HG03575 (cell line): ENCODE results near the gene FANK1.
"Not testable (repeated sequence)": the region's sequence is repeated elsewhere in the genome, so short reads cannot be mapped to it uniquely, and the experiment has no call there.

Source experiments
- ATAC-seq: cut with Tn5 transposase; IDR thresholded peaks from one replicate; pipeline ENCODE4 v1.9.1; 2021; ENCODE audit not compliant: unreplicated experiment, insufficient number of reproducible peaks, low FRiP score; ENCODE audit errors: extremely low read depth

Gene FANK1

DNA sequence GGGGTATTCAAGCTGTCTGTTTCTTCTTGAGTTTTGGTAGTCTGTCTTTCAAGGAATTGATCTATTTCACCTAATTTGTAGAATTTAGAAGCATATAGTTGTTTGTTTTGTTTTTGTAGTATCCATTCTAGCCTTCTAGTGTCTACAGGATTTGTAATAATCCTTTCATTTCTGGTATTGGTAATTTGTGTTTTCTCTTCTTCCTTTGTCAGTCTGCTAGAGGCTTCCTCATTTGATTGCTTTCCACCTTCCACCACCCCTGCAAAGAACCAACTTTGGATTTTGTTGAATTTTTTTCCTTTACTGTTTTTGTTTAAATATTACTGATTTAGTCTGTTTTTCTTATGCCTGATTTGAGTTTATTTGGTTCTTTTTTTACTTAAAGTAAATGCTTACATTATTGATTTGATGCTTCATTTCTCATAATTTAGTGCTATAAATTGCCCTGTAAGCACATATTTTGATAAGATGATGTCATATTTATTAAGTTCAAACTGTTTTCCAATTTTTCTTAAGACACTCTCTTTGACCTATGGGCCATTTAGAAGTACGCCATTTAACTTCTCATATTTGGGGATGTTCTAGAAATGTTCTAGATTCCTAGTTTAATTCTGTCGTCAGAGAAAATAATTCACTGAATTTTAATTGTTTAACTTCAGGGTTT lies 25.4 kb downstream of the FANK1 start:
- ATAC-seq = not testable (repeated sequence)

- no peak for ATAC-seq
Observed at GRCh38 chr10:125925262-125925834, 29.0 kb downstream of the FANK1 start.

DNA sequence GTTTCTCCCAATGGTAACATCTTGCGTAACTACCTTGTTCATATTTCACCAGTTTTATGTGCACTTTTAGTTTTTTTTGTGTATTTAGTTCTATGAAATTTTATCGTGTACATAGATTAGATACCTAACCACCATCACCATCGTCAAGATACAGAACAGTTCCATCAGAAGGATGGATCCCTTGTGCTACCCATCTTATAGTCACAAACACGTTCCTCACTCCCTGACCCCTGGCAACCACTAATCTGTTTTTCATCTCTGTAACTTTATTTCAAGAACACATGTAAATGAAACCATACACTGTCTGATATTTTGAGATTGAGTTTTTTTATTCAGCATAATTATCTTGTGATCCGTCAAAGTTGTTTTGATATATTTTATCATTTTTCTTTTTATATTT lies 29.9 kb downstream of the FANK1 start:
- ATAC-seq = no peak

DNA sequence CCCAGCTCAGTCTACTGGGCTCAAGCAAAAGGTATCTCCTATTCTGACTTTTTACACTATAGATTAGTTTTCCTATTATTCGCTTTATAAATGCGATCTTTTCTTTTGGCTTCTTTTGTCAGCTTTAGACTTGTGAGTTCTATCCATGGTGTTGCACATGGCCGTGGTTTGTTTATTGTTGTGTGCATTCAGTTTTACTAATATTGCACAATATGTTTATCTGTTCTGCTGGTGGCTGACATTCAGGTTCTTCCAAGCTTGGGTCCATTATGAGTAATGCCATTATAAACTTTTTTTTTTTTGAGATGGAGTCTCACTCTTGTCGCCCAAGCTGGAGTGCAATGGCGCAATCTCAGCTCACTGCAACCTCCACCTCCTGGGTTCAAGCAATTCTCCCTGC lies 30.9 kb downstream of the FANK1 start:
- not testable (repeated sequence) for ATAC-seq

GRCh38 chr10:125928928-125929585 lies 32.7 kb downstream of the FANK1 start:
- no peak for ATAC-seq

- ATAC-seq = no peak
Observed at GRCh38 chr10:125929618-125930017, 33.3 kb downstream of the FANK1 start.

DNA sequence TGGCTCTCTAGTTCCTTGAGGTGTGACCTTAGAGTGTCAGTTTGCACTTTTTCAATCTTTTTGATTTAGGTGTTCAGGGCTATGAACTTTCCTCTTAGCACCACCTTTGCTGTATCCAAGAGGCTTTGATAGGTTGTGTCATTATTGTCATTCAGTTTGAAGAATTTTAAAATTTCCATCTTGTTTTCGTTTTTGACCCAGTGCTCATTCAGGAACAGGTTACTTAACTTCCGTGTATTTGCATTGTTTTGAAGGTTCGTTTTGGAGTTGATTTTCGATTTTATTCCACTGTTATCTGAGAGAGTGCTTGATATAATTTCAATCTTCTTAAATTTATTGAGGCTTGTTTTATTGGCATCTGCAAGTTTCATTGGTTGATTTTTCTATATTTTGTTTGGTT lies 37.3 kb downstream of the FANK1 start:
- ATAC-seq = no peak

DNA sequence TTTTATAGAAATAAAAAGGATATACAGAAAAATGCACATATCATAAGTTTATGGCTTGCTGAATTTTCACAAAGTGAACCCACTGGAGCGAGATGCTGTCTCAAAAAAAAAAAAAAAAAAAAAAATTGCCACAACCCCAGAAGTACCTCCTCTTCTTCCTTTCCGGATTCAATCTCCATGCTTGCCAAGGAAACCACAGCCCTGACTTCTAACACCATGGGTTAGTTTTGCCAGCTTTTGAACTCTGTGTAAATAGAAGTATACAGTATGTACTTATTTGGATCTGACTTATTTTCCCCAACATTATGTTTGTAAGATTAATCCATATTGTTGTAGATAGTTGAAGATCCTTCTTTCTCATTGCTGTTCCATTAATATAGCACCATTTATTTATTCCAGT lies 40.0 kb downstream of the FANK1 start:
- no peak for ATAC-seq

DNA sequence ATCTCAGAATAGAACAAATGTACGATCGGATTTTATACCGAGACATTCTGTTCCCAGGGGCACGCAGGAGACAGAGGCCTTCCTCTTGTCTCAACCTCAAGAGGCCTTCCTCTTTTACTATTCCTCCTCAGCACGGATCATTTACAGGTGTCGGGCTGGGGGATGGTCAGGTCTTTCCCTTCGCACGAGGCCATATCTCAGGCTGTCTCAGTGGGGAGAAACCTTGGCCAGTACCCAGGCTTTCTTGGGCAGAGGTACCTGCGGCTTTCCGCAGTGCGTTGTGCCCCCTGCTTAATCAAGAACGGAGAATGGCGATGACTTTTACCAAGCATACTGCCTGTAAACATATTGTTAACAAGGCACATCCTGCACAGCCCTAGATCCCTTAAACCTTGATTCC lies 44.2 kb downstream of the FANK1 start:
- ATAC-seq = no peak

GRCh38 chr10:125951290-125951689 lies 54.9 kb downstream of the FANK1 start:
- ATAC-seq = no peak

DNA sequence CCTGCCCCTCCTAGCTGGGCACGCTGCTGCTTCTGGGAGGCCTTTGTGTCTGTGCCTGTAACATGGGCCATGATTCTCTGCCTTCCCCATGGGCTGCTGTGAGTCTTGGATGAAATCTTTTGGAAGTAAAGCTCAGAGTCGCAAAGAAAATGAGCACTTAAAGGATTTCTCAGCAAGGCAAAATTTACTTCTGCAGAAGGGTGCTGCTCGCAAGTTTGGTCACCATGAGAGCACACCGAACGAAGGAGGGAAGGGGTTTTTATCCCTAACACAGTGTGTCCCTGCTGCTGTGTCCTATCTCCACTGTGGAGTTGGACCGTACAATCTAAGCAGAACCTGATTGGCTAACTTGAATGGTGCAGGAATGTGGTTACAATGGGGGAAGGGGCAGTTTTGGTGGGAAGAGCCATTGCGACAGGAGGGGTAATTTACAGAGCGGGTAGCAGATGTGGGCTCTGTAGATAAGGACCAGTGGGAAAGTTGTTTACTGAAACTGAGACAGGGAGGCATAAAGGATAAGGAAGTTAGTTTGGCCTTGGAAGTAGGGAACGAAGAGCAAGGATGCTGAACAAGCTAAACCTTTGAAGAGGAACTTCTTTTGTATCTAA lies 57.5 kb downstream of the FANK1 start:
- no peak for ATAC-seq

DNA sequence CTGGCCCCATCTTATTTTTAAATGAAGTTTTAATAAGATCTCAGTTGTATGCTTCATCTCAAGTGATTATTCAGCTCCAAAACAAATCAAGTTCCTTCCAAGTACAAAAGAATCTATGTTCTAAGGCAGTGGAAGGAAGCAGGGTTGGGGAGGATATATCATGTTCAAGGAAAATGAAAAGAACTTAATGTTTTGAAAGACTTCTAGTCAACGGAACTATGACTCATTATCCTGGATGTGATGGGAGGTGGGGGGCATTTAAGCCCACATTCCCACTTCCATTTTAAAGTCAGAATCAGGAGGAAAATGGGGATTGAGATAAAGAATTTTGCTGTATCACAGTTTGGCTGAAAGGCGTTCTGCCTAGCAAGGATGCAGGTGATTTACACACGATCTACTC lies 59.4 kb downstream of the FANK1 start:
- no peak for ATAC-seq

- ATAC-seq = no peak
Observed at GRCh38 chr10:125961743-125962142, 65.4 kb downstream of the FANK1 start.

- ATAC-seq = no peak
Observed at GRCh38 chr10:125962200-125962599, 65.8 kb downstream of the FANK1 start.

DNA sequence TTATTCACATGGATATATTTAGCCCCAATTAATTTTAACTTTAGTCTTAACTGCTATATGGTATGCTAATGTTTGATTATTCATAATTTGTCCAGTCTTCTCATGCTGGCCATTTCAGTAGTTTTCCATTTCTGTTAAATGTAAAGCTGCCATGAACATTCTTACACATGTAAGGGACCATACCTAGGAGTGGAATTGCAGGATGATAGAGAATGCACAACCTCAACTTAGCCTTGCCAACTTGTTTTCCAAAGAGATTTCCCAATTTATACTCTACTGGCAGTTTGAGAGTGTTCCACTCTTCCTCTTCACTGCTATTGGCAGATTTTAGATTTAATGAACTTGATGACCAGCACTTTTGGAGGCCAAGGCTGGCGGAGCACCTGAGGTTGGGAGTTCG lies 68.2 kb downstream of the FANK1 start:
- no peak for ATAC-seq

DNA sequence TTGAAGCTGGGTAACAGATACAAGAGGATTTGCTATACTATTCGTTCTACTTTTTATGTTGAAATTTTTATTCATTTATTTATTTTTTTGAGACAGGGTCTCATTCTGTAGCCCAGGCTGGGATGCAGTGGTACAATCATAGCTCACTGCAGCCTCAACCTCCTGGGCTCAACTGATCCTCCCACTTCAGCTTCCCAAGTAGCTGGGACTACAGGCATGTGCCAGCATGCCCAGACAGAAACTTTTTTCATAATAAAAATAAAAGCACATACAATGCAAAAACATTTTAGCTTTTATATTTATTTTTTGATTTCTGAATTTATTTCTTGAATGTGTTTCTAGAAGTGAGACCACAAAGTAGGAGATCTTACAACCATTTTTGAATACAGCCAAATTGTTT lies 71.2 kb downstream of the FANK1 start:
- no peak for ATAC-seq

DNA sequence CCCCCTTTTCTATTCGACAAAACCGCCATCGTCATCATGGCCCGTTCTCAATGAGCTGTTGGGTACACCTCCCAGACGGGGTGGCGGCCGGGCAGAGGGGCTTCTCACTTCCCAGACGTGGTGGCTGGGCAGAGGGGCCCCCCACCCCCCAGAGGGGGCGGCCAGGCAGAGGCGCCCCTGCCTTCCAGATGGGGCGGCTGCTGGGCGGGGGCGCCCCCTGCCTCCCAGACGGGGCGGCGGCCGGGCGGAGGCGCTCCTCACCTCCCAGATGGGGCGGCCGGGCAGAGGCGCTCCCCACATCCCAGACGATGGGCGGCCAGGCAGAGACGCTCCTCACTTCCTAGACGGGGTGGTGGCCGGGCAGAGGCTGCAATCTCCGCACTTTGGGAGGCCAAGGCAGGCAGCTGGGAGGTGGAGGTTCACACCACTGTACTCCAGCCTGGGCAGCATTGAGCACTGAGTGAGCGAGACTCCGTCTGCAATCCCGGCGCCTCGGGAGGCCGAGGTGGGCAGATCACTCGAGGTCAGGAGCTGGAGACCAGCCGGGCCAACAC lies 73.8 kb downstream of the FANK1 start:
- not testable (repeated sequence) for ATAC-seq

DNA sequence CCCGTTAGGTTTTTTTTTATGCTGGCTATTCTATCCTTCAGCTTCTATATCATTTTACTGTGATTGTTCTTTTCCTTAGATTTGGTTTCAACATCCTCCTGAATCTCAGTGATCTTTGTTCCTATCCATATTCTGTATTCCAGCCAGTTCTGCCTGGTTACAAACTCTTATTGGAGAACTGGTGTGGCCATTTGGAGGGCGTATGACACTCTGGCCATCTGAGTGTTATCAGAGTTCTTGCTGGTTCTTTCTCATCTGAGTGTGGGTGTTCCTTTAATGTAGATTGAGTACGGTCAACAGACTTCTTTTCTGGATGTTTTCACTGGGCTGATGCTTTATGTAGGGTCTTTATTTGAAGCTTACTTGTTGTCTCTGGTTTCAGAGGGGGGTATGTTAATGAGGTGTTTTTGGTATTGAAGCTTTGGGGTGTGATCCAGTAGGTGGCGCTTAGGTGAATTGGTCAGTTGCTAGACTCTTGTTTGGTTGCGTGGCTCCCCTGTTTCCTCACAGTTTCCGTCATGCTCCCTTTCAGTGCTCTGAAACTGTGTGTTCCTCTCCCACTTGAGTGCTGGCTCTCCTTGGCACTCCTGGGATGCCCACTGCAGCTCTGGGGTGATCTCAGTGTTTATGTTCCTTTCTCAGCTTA lies 80.7 kb downstream of the FANK1 start:
- no peak for ATAC-seq

GRCh38 chr10:125979976-125980375 lies 83.6 kb downstream of the FANK1 start:
- no peak for ATAC-seq
